Right lobe of liver (tissue), 4 donors: ENCODE data around the gene RIBC1.

Experiments
- POLR2A ChIP-seq: fragments of 450-650 bp; IDR thresholded peaks from one replicate; pipeline ENCODE4 v1.6.1; 2017; ENCODE audit warnings: antibody characterized with exemption, mild to moderate bottlenecking
- TF ChIP-seq, protein P1 (sequence below), 4 donors: fragments of 200-600 bp in 3 of 4; fragments of 450-650 bp in 1 of 4; IDR thresholded peaks; one replicate each; pipeline versions ENCODE4 v1.5.1 to v1.8.0; 2016 to 2022; ENCODE audit warnings: antibody characterized with exemption in 4 of 4, mild to moderate bottlenecking in 2 of 4
- donor health status: DM: no; HTN: no; CAD: no.
- donor health status: DM: no; HTN: no; CAD: no.
- donor health status: DM: no; HTN: yes; CAD: no.

DNA sequence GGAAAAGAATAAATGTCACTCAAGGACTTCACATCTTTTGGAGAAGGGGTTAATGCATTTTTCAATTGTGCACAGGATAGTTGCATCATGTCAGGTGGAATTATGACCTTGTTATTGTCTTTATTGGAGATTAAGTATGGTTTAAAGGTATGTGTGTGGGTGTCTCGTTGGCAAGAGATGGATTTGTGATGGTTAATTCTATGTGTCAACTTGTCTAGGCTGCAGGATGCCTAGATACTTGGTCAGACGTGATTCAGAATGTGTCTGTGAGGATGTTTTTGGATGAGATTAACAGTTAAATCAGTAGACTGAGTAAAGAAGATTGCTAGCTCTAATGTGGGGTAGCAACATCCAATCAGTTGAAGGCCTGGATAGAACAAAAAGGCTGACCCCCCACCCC, 53.7 kb downstream of the RIBC1 start:
- TF ChIP-seq, protein P1, sequence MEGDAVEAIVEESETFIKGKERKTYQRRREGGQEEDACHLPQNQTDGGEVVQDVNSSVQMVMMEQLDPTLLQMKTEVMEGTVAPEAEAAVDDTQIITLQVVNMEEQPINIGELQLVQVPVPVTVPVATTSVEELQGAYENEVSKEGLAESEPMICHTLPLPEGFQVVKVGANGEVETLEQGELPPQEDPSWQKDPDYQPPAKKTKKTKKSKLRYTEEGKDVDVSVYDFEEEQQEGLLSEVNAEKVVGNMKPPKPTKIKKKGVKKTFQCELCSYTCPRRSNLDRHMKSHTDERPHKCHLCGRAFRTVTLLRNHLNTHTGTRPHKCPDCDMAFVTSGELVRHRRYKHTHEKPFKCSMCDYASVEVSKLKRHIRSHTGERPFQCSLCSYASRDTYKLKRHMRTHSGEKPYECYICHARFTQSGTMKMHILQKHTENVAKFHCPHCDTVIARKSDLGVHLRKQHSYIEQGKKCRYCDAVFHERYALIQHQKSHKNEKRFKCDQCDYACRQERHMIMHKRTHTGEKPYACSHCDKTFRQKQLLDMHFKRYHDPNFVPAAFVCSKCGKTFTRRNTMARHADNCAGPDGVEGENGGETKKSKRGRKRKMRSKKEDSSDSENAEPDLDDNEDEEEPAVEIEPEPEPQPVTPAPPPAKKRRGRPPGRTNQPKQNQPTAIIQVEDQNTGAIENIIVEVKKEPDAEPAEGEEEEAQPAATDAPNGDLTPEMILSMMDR (IDR thresholded peaks at IDR 0.05): no peak
- TF ChIP-seq POLR2A: no peak
